GM19099 (cell line): Measurements from ENCODE around the gene PFKP.

Experiments used
- POLR2A ChIP-seq: IDR thresholded peaks from 3 replicates; pipeline ENCODE4 v1.6.1; 2011; ENCODE audit warnings: low read depth; ENCODE audit not compliant: insufficient read length; ENCODE audit errors: extremely low read depth

Gene PFKP

DNA sequence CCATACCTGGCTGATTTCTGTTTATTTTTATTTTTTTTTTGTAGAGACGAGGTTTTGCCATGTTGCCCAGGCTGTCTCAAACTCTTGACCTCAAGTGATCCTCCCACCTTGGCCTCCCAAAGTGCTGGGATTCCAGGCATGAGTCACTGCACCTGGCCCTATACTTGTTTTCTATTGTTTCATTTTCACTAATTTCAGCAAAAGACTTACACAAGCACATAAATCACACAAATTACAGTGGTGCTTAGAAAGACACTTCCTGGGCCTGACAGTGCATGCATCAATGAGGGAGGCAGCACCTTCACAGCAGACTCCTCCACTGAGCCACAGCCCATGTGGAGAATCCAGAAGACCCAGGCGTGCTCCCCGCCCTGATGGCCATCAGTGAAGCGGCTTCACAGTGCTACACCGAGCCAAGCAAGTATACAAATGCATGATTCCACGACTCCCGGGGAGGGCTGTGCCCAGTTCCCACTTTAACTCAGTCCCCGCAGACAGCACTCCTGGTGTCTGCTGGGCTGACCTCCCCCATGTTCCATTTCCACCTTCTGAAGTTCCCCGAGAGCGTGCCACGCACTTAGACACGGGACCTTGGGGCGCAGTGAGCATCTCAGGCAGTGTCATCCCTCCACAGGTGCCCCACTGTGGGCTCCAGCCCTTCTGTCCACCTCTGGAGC is 84.7 kb downstream of the PFKP start:
- no peak for TF ChIP-seq POLR2A

DNA sequence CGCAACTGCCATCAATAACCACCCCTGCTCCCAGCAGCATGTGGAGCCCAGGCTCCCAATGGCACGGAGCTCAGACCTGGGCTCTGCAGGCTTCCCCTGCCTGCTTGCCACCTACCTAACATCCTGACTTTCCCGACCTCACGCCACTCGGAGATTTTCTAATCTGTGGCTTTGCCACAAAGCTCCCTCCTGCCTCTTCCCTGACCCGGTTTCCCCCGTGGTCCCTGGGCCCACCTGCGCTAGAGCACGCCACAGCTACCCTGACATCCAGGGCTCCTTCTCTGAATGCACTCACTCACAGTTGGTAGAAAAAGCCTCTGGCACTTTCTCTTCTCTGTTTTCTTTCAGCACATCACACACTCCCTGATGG is 85.2 kb downstream of the PFKP start:
- no peak for TF ChIP-seq POLR2A

DNA sequence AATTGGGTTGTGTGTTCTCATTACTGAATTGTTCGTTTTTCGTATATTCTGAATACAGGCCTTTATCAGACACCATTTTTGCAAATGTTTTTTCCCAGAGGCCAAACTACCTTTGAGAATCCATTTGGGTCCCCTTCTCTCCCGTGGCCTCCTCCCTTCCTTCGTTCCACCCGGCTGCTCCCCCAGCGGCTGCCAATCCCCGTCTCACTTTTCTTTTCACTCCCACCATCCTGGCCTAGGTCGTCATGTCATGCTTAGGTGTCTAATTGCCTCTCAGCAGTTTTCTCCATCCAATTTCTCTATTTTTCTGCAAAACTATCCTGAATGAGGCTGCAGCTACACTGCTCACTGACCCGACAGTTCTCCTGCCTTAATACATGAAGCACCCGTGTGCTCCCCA is 87.3 kb downstream of the PFKP start:
- no peak for TF ChIP-seq POLR2A

DNA sequence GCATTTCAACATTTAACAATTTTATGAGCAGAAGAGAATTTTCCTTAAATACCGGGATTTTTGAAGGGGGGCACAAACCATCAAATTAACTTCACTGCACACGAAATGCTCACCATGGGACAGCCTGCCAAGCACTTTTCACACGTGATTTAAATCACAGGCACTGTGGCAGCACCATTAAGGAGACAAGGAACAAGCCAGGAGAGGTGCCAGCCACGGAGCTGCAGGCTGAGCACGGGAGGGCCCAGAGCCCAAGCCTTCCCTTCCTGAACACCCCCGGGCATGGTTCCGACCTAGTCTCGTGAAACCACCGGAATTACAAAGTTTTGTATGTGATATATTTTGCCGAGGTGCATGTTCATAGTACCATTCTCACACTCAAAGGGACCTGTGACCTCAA is 91.8 kb downstream of the PFKP start:
- no peak for TF ChIP-seq POLR2A

DNA sequence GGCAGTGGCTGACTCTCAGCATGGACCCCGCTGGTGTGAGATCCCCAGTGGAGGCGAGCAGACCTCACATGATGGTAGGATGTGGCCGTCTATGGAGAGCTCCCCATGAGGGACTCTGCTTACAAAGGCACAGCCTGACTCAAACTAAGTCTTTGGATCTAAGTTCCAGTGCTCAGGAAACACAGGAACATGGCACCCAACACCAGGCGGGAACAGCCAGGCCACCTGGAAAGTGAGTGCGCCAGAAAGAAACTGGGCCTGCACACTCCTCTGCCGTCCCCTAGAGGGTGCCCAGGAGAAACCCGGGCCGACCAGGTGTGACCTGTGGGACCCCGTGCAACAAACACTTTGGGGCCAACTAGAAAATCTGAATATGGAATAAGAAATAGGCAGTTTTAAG is 95.2 kb downstream of the PFKP start:
- TF ChIP-seq POLR2A: no peak

DNA sequence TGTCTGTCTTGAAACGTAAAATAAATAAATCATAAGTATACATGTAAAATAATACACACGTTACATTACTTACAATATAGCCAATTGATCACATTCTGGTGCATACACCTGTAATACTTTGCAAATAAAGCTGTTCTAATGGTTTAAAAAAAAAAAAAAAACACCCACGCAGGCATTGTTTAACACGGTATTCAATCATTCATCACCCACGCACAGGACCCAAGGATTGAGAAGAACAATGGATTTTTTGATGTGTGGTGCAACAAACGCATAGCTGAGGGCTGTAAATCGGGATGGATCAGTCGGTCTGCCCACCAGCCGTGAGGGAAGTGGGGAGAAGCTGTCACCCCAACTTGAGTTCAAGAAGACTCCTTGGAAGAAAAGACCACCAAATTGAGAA is 96.5 kb downstream of the PFKP start:
- no peak for TF ChIP-seq POLR2A

DNA sequence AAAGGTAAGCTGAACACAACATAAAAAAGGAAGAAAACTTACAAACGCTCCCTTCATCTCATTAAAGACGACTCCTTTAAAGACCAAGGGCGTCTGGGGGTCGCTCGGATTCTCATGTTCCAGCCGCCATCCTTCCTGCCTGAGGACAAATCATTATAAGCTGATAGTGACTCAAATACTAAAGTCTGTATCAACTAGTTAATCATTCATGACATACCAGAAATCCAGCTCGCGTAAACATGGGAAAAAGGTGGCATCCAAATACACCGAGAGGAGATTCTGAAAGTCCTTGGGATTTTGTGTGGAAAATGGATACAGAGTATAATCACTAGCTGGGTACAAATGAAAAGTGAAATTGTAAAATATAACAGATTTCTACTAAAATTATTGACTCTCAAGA is 97.8 kb downstream of the PFKP start:
- TF ChIP-seq POLR2A: no peak

DNA sequence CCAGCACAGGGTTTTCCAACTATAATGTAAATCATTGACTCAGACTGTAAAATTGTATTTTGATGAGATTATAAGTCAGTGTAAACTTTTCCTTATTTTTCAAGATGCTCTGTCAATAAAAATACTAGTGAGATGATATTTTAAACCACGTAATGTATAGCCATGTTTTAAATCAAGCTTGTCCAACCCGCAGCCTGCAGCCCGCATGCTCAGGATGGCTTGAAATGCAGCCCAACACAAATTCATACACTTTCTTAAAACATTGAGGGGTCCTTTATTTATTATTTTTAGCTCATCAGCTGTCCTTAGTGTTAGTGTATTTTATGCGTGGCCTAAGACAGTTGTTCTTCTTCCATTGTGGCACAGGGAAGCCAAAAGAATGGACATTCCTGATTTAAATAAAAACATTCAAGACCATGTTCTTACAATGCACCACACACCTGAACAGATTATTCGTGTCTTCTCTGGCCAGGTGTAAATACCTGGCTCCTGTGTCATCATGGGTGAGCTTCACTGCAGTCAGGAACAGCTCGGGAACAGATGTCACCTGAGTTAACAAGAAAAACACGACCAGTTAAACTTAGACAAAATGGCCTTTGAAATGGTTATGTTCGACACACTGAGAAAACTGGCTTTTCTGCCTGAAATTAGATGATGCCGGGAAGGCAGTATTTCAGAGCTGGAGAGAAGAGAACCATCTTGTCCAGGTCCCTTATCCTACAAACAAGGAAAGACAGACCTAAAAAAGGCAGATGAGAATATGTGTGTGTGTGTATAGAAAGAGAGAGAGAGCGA is 99.3 kb downstream of the PFKP start:
- TF ChIP-seq POLR2A: no peak

DNA sequence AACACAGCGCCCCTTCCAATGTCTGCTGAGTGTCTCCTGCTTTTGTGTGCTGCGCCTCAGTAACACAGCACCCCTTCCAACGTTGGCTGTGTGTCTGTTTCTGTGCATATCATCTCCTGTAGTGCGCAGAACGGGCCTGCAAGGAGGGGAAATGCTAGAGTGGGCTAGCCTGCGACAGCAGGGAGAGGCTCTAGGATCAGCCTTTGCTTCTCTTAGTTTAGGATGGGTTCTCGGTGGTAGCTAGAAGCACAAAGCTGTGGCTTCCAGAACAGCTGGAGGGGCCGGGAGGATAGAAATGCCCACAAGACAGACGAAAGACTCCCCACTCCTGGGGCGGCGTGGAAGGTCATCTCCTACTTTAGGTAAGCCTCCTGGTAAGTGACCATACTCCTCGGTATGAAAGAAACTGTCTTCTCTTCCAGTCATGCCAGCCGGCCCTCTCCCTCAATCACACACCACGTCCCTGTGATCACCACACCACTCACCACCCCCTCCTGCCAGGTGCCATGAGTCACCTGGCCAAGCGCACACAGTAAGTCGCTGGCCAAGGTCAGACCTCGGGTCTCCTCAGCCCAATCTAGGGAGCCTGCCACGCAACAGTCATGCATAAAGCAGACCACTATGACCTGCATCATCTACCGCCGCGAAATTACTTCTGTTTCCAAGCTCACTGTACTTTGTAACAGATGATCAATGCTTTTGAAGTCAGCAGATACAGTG is 100.4 kb downstream of the PFKP start:
- no peak for TF ChIP-seq POLR2A

DNA sequence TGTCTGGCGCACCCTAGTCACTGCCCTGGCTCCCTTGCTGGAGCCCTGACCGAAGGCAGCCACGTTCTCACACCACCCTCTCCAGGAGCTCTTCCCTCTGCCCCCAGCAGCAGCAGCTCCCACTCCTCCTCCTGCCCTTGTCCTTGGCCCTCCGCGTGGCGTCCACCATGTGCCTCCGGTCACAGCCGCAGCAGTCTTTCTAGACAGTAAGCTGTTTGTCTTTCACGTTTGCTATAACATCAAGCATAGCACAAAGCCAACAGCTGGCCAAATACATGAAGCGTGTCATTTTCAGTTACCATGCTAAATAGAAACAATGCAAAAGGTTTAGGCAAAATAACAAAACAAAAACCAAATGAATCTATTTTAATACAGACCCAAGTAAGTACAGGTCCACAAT is 101.9 kb downstream of the PFKP start:
- no peak for TF ChIP-seq POLR2A

DNA sequence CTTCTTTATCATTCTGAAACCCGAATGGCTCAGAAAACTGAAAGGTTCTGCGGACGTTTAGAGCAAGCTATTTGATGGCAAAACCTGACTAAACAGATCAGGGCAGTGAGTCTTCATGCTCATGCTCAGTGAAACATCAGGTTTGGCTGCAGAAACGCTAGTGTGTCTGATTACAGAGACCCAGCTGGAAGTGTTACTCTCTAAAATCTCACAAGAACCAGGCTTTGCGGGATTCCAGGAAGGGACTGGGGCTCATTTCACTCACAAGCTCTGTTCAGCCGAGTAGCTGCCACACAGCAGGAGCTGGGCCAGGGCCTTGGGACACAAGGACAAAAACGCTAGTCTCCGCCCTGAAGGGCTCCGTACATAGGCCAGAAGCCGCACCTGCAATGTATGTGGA is 102.3 kb downstream of the PFKP start:
- TF ChIP-seq POLR2A: no peak

DNA sequence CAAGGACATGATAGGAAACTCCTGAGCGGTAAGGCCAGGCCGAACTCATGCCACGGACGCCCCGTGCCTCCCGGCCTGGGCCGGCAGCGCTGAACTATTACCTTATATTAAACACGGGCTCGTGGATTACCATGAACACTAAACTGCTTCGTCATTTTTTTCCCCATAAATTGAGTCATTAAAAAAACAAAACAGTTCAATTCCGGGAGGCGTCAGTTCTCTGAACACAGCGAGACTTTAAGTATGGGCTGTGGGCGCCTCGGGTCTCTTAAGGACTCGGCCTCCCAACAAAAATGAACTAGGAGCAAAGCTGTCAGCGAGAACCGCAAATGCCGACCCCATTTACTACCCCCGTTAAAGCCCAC is 104.7 kb downstream of the PFKP start:
- no peak for TF ChIP-seq POLR2A

DNA sequence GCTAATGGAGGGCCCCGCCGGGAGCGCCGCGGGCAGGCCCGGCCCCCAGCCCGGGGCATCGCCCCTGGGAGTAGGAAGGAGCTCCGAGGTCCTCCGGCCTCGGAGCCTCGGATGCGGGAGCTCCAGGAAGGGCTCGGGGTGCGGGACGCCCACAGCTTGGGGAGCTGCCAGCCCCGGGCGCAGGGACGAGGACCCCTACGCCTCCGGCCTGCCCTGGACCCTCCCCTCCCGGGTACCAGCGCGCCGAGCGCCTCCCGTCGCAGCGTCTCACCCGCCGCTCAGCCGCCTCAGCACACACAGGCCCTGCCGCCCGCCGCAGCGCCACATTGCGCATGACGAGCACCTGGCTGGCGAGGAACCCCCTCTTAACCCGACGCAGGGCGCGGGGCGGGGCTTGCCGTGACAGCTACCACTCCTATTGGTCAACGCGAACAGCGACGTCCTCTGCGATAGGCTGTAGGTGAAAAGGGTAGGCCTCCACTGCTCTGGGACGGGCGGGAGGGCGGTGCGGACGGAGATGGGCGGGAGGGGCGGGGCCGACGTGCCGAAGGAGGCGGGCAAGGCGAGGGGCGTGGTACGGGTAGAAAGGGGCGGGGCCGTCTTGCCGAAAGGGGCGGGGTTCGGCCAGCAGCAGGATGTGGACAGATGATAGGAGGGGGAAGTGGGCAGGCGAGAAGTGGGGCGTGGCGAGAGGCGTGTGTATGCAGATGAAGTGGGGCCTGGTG is 105.3 kb downstream of the PFKP start, which contains the start of gene PITRM1:
PITRM1 (minus strand) TSS at position 337 of the 725 bp plus-strand sequence; CDS start at position 327, 10 bp downstream.
- TF ChIP-seq POLR2A: peak; percentile 99

DNA sequence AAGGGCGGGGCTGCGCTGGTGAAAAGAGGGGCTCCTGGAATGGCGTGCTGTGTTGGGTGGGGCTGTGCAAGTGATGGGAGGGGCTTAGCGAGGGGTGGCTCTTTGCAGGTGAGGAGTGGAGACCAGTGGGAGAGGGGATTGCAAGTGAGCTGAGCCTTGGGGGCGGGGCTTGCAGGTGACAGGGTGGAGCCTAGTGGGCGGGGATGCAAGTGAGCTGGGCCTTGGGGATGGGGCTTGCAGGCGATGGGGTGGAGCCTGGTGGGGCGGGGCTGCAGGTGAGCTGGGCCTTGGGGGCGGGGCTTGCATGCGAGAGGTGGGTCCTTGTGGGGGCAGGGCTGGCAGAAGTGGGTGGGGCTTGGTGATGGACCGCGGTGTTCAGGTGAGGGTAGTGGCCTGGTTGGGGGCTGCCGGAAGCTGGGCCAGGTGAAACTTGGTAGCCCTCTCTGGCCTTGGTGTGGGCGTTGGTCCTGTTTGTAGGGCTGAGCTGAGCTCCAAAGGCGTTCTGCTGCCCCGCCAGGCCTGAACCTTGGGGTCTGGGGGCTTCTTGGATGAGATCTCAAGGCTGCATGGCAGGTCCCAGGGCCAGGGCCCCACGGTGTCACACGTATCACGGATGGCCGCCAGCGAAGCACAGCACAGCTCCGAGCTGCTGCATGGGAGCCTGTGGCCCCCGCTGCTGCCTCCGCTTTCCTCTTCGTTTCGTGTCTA is 106.0 kb downstream of the PFKP start:
- TF ChIP-seq POLR2A: no peak

DNA sequence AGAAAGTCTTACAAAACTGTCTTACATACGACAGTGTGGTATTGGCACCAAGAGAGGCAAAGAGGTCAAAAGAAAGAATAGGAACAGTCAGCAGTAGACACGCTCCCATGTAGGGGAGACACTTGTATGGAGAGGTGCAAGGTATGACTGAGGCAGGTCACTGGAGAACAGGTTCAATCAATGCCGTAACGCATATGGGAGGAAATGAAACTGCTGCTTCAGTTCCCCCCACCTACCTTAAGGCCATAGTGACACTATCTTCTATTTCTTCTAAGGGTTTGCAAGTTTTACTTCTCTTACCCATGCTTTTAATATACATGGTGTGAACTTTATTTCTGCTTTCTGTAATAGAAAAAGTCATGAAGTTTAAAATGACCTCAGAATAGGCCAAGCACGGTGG is 110.7 kb downstream of the PFKP start:
- TF ChIP-seq POLR2A: no peak
